Right lobe of liver (tissue), 4 donors: ENCODE data around the gene C6orf52.

Experiments
- POLR2A ChIP-seq: fragments of 450-650 bp; IDR thresholded peaks from one replicate; pipeline ENCODE4 v1.6.1; 2017; ENCODE audit warnings: antibody characterized with exemption, mild to moderate bottlenecking
- TF ChIP-seq, protein P1 (sequence below), 4 donors: fragments of 200-600 bp in 3 of 4; fragments of 450-650 bp in 1 of 4; IDR thresholded peaks; one replicate each; pipeline versions ENCODE4 v1.5.1 to v1.8.0; 2016 to 2022; ENCODE audit warnings: antibody characterized with exemption in 4 of 4, mild to moderate bottlenecking in 2 of 4
- donor health status: DM: no; HTN: no; CAD: no.
- donor health status: DM: no; HTN: no; CAD: no.
- donor health status: DM: no; HTN: yes; CAD: no.

DNA sequence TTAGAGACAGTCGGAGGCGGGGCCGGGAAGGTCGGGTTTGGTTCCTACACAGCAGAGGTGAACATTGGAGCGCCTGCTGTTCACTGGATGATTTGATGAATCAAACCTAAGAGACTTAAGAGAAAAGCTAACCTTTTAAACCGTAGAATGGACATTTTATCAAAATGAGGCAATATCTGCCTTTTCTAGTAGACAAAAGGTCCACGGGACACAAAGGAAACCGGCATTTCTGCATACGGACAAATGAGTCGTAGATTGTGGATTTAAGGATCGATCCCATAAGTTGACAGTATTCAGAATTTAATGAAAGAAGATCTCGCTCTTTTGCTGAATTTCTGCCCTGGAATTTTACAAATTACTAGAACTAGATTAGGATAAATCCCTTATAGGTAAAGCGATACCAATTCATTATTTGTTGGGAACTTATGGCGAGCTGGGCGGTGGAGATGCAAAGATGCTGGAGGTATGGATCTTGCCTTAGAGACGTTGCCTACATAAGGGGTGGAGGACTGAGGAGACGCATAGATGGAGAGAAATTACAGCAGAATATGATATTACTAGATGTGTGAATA is 756 bp upstream of the C6orf52 start:
- TF ChIP-seq, protein P1, sequence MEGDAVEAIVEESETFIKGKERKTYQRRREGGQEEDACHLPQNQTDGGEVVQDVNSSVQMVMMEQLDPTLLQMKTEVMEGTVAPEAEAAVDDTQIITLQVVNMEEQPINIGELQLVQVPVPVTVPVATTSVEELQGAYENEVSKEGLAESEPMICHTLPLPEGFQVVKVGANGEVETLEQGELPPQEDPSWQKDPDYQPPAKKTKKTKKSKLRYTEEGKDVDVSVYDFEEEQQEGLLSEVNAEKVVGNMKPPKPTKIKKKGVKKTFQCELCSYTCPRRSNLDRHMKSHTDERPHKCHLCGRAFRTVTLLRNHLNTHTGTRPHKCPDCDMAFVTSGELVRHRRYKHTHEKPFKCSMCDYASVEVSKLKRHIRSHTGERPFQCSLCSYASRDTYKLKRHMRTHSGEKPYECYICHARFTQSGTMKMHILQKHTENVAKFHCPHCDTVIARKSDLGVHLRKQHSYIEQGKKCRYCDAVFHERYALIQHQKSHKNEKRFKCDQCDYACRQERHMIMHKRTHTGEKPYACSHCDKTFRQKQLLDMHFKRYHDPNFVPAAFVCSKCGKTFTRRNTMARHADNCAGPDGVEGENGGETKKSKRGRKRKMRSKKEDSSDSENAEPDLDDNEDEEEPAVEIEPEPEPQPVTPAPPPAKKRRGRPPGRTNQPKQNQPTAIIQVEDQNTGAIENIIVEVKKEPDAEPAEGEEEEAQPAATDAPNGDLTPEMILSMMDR (IDR thresholded peaks at IDR 0.05) = no peak
- no peak for TF ChIP-seq POLR2A
